AG04450 (cell line): Measurements from ENCODE around the gene PARP16. TPM values are rescaled to one million over a fixed set of nuclear protein-coding genes. Genes with fewer than 3 reads are reported as not detected.
"Not testable (repeated sequence)": the region's sequence is repeated elsewhere in the genome, so short reads cannot be mapped to it uniquely, and the experiment has no call there.

Experiments used
- CTCF ChIA-PET: fragments of 300-600, 350-600 bp; formaldehyde crosslinking; extraction: SDS; loops from one replicate; lab custom pipeline; 2022; ENCODE audit warnings: antibody characterized with exemption, inconsistent platforms; lab: Charles Lee
- POLR2A ChIA-PET: fragments of 350-600 bp; formaldehyde crosslinking; extraction: SDS; loops from one replicate; lab custom pipeline; 2021; ENCODE audit warnings: antibody characterized with exemption, inconsistent platforms; lab: Yijun Ruan, JAX
- DNase-seq: peaks from one replicate; pipeline ENCODE4 v3.0.0-alpha.2; 2011; ENCODE audit warnings: low read depth, low spot score
- H3K27ac ChIP-seq: one replicate; pipeline ENCODE4 v1.5.1; 2012; ENCODE audit warnings: low read depth, low read length, control low read depth
- H3K27me3 ChIP-seq: one replicate; pipeline ENCODE4 v1.6.0; 2012; ENCODE audit warnings: low read length; ENCODE audit not compliant: control insufficient read depth, insufficient read depth
- H3K4me3 ChIP-seq: 2 replicates; pipeline ENCODE4 v1.5.1; 2011; ENCODE audit warnings: mild to moderate bottlenecking, low read depth, low read length, control low read depth
- H3K9me3 ChIP-seq: 2 replicates; pipeline ENCODE4 v1.5.1; 2012; ENCODE audit warnings: low read length; ENCODE audit not compliant: control insufficient read depth, insufficient read depth
- polyA plus RNA-seq: library from polyadenylated mRNA; depleted of rRNA; stranded (reverse); fragments of >200 nt; gene quantifications from 2 replicates; pipeline ENCODE4 v1.2.3, GENCODE V29; 2011
- TF ChIP-seq, protein P1 (sequence below): IDR thresholded peaks from 2 replicates; pipeline ENCODE4 v1.5.1; 2011; ENCODE audit warnings: low read depth, low read length, control low read depth, inconsistent platforms

Gene PARP16
- polyA plus RNA-seq, 1 experiment, result 5.3 TPM

DNA sequence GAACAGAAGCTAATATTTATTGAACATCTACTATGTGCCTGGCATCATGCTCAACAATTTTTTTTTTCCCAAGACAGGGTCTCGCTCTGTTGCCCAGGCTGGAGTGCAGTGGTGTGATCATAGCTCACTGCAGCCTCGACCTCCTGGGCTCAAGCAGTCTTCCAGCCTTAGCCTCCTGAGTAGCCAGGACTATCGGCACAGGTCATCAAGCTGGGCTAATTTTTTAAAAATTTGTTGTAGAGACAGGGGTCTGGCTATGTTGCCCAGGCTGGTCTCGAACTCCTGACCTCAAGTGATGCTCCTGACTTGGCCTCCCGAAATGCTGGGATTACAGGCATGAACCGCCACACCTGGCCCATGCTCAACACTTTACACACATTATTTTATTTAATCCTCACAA, 39.7 kb downstream of the PARP16 start:
- H3K4me3 ChIP-seq, result no peak overlapping the region
- TF ChIP-seq, protein P1, sequence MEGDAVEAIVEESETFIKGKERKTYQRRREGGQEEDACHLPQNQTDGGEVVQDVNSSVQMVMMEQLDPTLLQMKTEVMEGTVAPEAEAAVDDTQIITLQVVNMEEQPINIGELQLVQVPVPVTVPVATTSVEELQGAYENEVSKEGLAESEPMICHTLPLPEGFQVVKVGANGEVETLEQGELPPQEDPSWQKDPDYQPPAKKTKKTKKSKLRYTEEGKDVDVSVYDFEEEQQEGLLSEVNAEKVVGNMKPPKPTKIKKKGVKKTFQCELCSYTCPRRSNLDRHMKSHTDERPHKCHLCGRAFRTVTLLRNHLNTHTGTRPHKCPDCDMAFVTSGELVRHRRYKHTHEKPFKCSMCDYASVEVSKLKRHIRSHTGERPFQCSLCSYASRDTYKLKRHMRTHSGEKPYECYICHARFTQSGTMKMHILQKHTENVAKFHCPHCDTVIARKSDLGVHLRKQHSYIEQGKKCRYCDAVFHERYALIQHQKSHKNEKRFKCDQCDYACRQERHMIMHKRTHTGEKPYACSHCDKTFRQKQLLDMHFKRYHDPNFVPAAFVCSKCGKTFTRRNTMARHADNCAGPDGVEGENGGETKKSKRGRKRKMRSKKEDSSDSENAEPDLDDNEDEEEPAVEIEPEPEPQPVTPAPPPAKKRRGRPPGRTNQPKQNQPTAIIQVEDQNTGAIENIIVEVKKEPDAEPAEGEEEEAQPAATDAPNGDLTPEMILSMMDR, result no peak
- H3K9me3 ChIP-seq, result no peaks in the 10 kb centered on the region
- H3K27me3 ChIP-seq, result no peaks in the 10 kb centered on the region
- no peak for DNase-seq
- POLR2A ChIA-PET, result no interaction called here
- CTCF ChIA-PET, result no interaction called here
- no peak overlapping the region for H3K27ac ChIP-seq

DNA sequence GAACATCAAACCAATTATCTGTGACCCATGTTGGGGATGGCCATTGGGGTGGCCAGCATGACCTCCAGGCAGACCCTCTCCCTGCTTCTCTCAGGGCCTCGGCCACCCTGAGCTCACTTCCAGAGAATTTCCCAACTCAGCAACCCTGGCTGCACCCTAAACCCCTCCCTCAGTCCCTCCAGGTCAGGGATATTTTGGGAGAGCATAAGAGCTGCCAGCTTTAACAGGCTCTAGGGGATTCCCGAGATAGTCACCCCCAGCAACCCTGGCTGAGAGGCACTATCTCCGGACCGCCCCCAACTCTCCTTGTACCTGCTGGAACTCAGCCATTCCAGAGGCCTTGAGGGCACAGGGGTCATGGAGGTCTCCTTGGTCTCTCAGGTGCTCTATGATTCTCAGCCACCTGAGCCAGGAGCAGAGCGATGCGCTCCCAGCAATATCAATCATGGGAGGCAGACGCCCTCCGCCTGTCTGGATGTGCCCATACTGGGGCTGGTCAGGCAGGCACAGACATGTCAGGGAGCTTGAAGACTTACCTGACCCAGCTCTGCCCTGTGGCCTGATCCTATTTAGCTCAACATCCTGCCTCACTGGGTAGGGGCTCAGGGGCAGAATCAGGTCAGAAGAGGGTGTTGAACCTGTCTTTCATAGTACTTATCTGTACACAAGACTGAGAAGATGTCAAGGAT, 40.5 kb downstream of the PARP16 start:
- TF ChIP-seq, protein P1, result no peak
- DNase-seq, result no peak
- Histone ChIP-seq H3K27me3 (no peaks in the 10 kb centered on the region), H3K9me3 (no peaks in the 10 kb centered on the region), H3K27ac (peak overlapping the region; percentile 73), H3K4me3 (no peak overlapping the region)
- ChIA-PET CTCF (interaction anchor here (0.6 to 1.2 kb wide), 2 partner anchors 24 to 1071 kb away, joined by 3 to 4 read pairs; no protein-coding TSS in a partner anchor), POLR2A (interaction anchor here (1.1 kb wide), 1 partner anchor 34 kb away, joined by 3 read pairs; no protein-coding TSS in a partner anchor)

DNA sequence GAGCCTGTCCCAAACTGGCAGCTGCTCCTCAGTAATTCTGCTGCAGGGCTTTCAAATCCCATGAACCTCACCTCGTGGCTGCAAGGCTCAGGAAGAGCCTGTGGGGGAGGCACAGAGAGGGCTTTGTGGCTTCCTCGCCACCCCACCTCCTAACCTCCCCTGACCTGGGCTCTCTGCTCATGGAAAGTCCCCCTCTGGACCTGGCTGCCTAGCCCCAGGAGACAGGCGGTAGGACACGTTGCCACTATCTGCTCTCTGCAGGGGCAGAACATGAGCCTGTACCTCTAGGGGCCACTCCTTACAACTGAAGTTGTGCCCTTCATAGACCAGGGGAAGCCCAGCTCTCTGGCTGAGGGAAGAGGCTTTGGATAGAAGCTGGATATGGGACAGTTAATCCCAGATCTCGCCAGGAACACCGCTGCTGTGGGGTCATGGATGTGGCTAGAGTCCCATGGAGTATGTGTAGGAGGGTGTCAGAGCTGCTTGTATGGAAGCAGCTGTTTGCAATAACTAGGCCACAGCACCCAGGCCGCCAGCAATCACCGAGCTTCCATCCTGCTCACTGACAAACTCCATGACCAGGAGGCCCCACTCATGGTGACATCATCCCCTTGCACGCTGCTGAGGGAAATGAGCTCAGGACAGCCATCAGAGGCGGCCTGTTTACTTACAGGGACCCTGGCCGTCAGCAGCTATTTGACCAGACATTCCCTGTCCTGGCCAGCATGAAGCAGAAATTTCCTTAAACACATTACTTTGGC, 41.4 kb downstream of the PARP16 start:
- Histone ChIP-seq H3K9me3 (no peaks in the 10 kb centered on the region), H3K27ac (peak overlapping the region; percentile 73), H3K27me3 (no peaks in the 10 kb centered on the region), H3K4me3 (no peak overlapping the region)
- ChIA-PET CTCF (interaction anchor here (0.6 to 1.2 kb wide), 3 partner anchors 25 to 1072 kb away, joined by 3 to 4 read pairs (median 3); no protein-coding TSS in a partner anchor), POLR2A (interaction anchor here (0.6 to 1.1 kb wide), 3 partner anchors 28 to 272 kb away, joined by 3 to 7 read pairs (median 4); no protein-coding TSS in a partner anchor)
- TF ChIP-seq, protein P1, result no peak
- DNase-seq, result peak; percentile 26

DNA sequence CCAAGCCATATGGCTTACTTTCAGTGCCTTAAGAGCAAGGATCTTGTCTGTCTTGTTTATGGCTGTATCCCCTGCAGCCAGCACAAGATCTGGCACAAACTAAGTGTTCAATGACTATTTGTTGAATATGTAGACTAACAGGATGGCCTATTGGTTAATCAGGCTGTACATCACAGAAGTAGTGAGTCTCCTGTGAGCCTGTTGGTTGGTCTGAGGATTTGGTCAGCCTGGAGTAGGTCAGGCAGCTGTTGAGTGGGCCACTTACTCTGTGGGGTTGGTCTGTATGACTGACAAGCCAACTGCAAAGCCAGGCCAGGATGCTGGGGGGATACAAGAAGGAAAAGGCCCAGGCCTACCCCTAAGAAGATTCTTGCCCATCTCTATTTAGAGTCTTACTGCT, 42.0 kb downstream of the PARP16 start:
- TF ChIP-seq, protein P1, result no peak
- no peak overlapping the region for H3K4me3 ChIP-seq
- no peaks in the 10 kb centered on the region for H3K9me3 ChIP-seq
- no peak overlapping the region for H3K27ac ChIP-seq
- DNase-seq, result no peak
- no peaks in the 10 kb centered on the region for H3K27me3 ChIP-seq
- CTCF ChIA-PET, result no interaction called here
- POLR2A ChIA-PET, result no interaction called here

DNA sequence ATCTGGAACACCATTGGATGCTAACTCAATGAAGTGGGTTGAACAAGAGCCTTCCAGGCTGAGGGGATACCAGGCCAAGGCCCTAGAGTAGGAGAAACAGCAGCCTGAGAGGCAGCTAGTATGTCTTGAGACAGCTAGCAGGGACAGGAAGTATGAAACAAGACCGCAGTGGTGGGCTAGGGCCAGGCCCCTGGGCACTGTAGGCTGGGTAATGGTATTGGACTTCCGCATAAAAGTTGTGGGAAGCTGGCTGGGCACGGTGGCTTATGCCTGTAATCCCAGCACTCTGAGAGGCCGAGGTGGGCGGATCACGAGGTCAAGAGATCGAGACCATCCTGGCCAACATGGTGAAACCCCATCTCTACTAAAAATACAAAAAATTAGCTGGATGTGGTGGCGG, 50.2 kb downstream of the PARP16 start:
- CTCF ChIA-PET, result interaction anchor here (0.7 kb wide), 1 partner anchor 34 kb away, joined by 8 read pairs; no protein-coding TSS in a partner anchor
- H3K4me3 ChIP-seq, DNase-seq, H3K27ac ChIP-seq, H3K9me3 ChIP-seq, POLR2A ChIA-PET, H3K27me3 ChIP-seq: not testable (repeated sequence)
